HL-60/S4 treated with retinoic acid at 250 ng/mL for 4 days and 3 days (cell line): ENCODE data around the gene IER5L.

ENCODE experiments used
- in situ Hi-C: fragments of 300-500 bp; cut with MboI; formaldehyde crosslinking; loops from 2 replicates; pipeline ENCODE4 v1.7.0; 2022; ENCODE audit warnings: low sequenced_read_pairs

IER5L gene

GRCh38 chr9:129140397-129141065 is 37.5 kb downstream of the IER5L start:
- in situ Hi-C loops, result loop anchor here (25.0 kb wide), 1 partner anchor 647 kb away; no protein-coding TSS in a partner anchor

GRCh38 chr9:129139993-129140396 is 38.1 kb downstream of the IER5L start:
- in situ Hi-C loops, result loop anchor here (10.0 to 25.0 kb wide), 2 partner anchors 475 to 647 kb away; no protein-coding TSS in a partner anchor

DNA sequence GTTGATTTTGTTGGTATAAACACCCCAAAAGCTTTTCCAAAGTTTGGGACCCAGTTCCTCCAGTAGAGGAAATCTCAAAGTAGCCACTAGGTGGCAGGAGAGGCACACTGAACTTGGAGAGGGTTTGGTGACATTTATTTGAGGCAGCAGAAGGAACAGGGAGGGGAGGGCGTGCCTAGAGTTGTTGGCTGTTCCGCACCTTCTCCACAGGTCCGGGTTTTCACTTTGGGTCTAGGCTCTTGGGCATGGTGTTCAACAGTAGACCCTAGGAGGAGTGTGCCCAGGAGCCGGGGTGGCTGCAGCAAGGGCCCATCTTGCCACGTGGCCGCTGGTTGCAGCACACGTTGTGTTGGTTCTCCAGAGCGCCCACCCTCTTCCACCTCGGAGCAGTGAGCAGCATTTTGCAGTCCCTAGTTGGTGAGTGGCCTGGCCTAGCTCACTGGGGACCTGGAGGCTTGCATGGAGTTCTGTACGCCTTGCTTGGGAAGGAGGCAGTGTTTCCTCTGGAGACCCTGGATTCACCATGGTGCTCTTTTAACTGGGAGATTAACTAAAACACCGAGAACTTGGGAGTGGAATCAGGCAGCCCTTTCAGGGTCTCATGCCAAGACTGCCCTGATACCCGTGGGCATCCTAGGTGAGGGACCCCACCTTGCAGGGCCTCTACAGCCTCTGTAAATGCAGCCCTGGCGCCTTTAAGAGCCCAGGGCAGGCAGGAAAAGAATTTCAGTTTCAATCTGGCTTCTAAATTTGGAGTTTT is 38.6 kb downstream of the IER5L start:
- in situ Hi-C loops, result loop anchor here (10.0 to 25.0 kb wide), 2 partner anchors 475 to 648 kb away; no protein-coding TSS in a partner anchor

DNA sequence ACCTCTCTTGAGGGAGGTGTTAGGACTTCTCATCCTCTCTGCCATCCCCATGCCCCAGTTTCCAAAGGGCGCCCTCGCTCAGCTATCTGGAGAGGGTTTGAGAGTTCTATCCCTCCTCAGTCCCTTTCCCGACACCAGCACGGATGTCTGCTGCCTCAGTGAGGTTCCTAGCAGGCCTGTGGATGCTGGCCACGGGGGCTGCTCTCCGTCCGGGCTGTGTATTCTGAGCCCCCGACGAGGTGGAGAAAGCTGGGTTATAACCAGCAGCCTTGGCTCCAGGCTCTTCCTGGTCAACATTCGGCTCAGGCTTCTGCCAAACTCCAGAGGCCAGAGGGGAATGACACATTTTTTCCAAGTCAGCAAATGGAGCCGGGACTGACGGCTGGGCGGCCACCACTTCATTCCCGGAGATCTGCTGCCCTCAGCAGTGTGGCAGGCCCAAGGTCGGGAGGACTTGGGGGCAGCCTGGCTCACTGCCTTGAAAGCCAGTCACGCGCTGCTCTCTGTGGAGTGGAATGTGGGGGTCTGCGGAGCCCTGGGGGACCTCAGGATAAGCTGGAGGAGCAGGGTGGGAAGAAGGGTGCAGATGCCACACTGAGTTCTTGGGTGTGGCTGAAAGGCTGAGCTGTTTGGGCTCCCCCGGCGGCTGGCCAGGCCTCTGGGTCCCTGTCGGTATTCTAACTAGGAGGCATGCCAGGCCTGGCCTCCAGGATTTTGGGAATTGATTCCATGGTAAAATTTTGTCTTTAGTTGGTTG is 39.4 kb downstream of the IER5L start:
- in situ Hi-C loops, result loop anchor here (10.0 to 25.0 kb wide), 2 partner anchors 476 to 649 kb away; no protein-coding TSS in a partner anchor

GRCh38 chr9:129138144-129138462 is 40.0 kb downstream of the IER5L start:
- in situ Hi-C loops, result loop anchor here (10.0 to 25.0 kb wide), 2 partner anchors 477 to 649 kb away; no protein-coding TSS in a partner anchor

DNA sequence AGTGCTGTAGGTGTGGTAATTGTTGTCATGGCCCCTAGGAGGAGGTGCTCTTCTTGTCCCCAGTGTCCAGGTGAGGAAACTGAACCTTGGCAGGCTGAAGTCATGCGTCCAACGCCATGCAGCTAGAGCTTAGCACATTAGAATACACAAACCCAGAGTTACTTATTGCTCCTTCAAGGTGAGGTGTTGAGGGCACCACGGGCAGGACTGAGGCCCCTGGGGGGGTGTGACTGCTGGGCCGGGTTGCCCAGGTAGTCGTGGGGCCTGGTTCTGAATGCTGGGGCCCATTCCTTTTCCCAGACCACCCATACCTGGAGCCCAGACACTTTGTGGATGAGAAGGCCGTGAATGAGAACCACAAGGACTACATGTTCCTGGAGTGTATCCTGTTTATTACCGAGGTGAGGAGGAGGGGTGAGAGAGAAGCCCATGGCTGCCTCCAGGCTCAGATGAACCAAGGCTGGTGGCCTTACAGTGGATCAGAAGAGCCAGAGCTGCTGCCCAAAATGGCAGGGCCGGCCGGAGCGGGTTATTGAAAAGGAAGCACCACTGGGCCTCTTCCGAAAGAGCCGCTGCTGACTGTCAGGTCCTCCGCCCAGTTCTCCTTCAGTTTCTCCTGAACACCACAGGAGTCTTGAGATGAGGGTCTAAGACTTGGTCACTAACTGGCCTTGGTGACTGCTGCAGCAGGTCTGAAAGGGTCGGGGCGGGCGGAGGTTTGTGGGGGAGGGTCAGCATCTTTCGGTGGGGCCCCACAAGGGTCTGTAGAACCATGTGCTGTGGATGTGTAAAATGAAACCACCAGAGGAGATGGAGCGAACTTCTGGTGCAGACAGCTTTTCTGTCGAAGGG is 40.5 kb downstream of the IER5L start:
- in situ Hi-C loops, result loop anchor here (10.0 to 25.0 kb wide), 2 partner anchors 477 to 650 kb away; no protein-coding TSS in a partner anchor

- in situ Hi-C loops, result loop anchor here (10.0 to 25.0 kb wide), 2 partner anchors 478 to 651 kb away; no protein-coding TSS in a partner anchor
Measured at GRCh38 chr9:129136446-129137035, 41.5 kb downstream of the IER5L start.

GRCh38 chr9:129135476-129135875 is 42.6 kb downstream of the IER5L start:
- in situ Hi-C loops, result loop anchor here (10.0 to 25.0 kb wide), 2 partner anchors 479 to 652 kb away; no protein-coding TSS in a partner anchor

- in situ Hi-C loops, result loop anchor here (10.0 to 25.0 kb wide), 2 partner anchors 482 to 654 kb away; no protein-coding TSS in a partner anchor
Measured at GRCh38 chr9:129133082-129133481, 45.0 kb downstream of the IER5L start.

DNA sequence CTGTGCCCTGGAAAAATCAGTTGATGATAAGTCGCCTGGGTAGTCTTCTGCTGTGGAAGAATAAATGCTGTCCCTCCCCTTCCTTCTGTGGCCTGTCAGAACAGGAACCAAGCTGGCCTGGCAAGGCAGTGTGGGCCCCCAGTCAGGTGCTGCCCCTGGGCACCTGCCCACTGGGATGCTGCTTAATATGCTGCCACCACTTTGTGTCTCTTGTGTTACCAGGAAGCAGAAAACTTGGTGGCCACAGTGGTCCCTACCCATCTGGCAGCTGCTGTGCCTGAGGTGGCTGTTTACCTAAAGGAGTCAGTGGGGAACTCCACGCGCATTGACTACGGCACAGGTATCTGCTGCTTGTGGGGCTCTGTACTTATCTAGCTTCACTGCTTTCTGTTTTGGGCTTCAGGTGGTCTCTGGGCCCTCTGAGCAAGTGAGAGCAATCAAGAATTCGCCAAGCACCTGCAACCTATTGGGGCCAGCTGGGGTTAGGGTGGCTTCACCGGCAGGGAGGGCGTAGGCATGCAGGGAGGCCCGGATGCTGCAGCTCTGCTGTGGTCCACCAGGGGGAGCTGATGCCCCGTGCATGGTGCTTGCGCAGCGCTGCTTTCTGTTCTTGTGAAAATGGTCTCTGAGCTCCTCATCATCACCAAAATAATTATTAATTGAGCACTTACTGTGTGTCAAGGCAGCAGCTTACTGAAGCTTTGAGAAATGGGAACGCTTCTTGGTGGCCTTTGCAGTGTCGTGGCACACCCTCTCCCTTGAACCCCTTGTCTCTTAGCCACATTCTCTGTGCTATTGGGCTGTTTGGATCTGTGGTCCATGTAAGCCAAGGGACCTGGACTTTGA is 46.5 kb downstream of the IER5L start:
- in situ Hi-C loops, result loop anchor here (10.0 to 25.0 kb wide), 2 partner anchors 483 to 656 kb away; no protein-coding TSS in a partner anchor

DNA sequence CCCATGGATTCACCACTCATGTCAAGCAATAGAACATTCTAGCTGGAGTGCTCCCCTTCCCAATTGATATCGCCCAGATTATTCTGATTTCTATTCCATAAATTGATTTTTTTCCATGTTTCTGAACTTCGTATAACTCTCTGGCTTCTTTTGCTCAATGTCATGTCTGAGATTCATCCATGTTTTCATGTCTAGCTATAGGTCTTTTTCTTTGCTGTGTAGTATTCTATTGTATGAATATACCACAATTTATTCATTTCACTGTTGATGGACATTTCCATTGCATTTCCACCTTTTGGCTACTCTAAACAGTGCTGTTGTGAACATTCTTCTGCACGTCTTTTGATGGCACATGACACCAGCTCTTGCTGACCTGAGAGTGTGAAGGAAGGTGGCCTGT is 47.3 kb downstream of the IER5L start:
- in situ Hi-C loops, result loop anchor here (10.0 to 25.0 kb wide), 2 partner anchors 484 to 657 kb away; no protein-coding TSS in a partner anchor

DNA sequence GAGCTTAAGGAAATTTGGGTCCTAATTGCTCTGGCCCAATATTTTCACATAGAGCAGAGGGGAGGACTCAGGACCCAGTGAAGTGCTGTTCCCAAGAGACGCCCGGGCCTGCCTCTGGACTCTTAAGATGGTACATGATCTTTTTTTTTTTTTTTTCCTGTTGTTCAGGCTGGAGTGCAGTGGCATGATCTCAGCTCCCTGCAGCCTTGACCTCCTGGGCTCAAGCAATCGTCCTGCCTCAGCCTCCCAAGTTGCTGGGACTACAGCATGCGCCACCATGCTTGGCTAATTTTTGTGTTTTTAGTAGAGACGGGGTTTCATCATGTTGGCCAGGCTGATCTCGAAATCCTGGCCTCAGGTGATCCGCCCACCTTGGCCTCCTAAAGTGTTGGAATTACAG is 47.8 kb downstream of the IER5L start:
- in situ Hi-C loops, result loop anchor here (10.0 to 25.0 kb wide), 2 partner anchors 485 to 657 kb away; no protein-coding TSS in a partner anchor

DNA sequence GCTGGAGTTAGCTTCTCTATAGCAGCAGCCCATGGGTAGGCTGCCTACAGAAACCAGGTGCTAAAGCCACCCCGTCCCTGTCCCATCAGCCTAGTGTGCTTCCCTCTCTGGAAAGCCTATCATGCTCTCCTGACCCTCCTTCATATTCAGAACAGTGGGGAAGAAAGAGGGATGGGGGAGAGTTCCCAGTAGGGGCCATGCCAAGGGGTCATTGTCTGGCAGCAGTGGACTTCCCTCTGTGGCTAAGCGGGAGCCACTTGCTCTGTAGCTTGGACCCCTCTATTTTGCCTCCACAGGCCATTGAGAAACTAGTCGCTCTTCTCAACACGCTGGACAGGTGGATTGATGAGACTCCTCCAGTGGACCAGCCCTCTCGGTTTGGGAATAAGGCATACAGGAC is 49.4 kb downstream of the IER5L start:
- in situ Hi-C loops, result loop anchor here (25.0 kb wide), 1 partner anchor 659 kb away; no protein-coding TSS in a partner anchor

DNA sequence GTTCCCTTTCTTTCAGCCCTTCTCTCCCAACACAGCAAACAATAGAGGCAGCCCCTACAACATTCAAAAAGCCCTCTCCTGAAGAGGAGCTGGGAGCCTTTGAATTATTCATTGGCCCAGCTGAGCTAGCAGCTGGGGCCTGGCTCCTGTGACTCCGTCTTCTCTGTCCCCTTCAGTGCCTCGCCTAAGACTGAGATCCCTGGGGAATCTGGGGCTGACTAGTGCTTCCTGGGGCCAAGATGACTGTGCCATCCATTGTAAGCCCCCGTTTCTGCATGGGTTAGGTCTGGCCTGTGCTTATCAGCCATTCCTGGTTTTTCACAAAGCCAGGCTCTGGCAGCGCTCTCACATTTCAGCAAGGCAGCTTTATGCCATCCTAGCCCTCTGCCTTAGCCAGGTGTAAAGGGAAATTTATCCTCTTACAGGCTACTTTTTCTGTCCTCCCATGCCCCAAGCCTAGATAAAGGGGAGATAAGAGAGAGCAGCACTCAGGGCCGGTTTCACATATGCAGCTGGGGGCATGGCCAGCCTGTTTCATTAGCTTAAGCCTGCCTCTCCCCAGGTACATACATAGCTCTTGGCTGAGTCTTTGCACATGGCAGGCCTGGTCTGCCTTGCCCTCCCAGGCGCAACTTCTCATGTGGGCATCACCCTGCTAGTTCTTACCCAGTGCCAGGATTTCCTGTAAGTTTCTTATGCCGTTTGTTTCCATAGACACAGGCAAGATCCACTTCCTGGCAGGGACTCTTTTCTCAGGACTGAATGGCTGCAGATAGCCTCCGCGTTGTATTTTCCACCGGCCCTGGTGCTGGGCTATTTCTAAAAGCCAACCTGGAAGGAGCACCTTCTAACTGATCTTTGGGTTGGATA is 51.1 kb downstream of the IER5L start:
- in situ Hi-C loops, result loop anchor here (25.0 kb wide), 1 partner anchor 660 kb away; no protein-coding TSS in a partner anchor
